ENCODE measurements around the gene PUS1.

DNA sequence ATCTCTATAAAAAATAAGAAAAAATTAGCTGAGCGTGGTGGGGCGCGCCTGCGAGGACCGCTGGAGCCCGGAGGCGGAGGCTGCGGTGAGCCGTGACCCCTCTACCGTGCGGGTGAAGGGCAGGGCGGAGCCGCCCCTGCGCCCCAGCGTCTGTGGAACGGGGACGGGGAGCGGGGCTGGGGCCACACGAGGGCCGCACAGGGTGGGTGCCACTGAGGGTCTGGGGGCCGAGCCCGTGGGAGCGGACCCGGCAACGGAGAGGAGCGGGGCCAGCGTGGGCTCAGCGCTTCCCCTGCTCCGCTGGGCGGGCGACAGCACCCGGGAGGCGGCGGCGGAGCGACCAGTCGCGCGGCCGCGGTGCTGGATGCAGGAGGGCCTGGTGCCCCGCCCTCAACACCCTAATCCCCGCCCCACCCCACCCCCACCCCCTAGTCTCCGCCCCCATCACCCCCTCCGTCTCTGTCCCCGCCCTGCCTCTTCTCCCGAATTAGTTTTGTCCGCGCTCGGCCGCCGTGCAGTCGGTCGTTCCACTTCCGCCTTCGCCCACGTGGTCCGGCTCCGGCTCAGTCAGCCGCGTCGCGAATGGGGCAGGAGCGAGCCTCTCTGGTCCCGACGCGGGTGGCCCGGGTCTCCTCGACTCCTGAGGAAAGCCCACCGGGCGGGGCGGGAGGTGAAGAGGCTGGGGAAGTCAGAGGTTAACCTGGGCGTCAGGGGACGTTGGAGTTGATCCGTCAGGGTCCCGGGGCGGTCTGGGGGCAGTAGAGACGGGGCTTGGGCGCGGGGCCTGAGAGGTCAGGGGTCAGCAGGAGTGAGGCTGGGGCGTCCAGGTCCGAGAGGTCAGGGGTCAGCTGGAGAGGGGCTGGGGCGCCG is at the start of gene PUS1:
- TF ChIP-seq CTCF (IDR thresholded peaks at IDR 0.05 in 4 of 5, conservative IDR thresholded peaks at IDR 0.05 in 1 of 5) = no peak
- TF ChIP-seq POLR2A (IDR thresholded peaks at IDR 0.05) = peak; percentile 66 to 80

All from gastrocnemius medialis (tissue), 4 donors.